IMR-90 (cell line): ENCODE results near the gene PACSIN2. TPM values are rescaled to one million over a fixed set of nuclear protein-coding genes. Genes with fewer than 3 reads are reported as not detected.

Experiments used
- ATAC-seq: fragments of 200-7000 bp; cut with Tn5 transposase; 2 replicates; pipeline ENCODE4 v1.9.1; 2020; ENCODE audit warnings: low read depth, mild to moderate bottlenecking, moderate library complexity
- BruUV-seq: library from RNA; stranded (reverse); fragments of 400-500 nt; replicated peaks from 2 replicates; lab custom pipeline; 2021; lab: Mats Ljungman, UMichigan
- CTCF ChIA-PET: fragments of 300-600 bp; formaldehyde crosslinking; extraction: SDS; loops from one replicate; lab custom pipeline; 2021; ENCODE audit warnings: antibody characterized with exemption; lab: Yijun Ruan, JAX
- POLR2A ChIA-PET: fragments of 300-600 bp; sonication (Branson Sonifier 250); formaldehyde crosslinking; loops from one replicate; lab custom pipeline; 2022; ENCODE audit warnings: antibody characterized with exemption; ENCODE audit not compliant: unreplicated experiment; lab: Charles Lee
- DNase-seq: peaks from one replicate; pipeline ENCODE4 v3.0.0; 2013
- H2AFZ ChIP-seq: replicated peaks from 2 replicates; pipeline ENCODE3; 2013; ENCODE audit warnings: low read length, mild to moderate bottlenecking; ENCODE audit not compliant: poor library complexity
- H2AK5ac ChIP-seq: 2 replicates; pipeline ENCODE4 v1.6.1; 2013; ENCODE audit warnings: low read depth, low read length, inconsistent platforms
- H2AK9ac ChIP-seq: replicated peaks from 2 replicates; pipeline ENCODE3; 2013; ENCODE audit warnings: mild to moderate bottlenecking, low read depth, low read length, moderate library complexity; ENCODE audit not compliant: poor library complexity
- H2BK120ac ChIP-seq: 2 replicates; pipeline ENCODE4 v1.6.1; 2013; ENCODE audit warnings: low read depth, low read length, inconsistent platforms
- H2BK15ac ChIP-seq: 3 replicates; pipeline ENCODE4 v1.6.1; 2013; ENCODE audit warnings: low read depth, low read length, inconsistent platforms
- H2BK20ac ChIP-seq: 2 replicates; pipeline ENCODE4 v1.6.1; 2013; ENCODE audit warnings: low read depth, mild to moderate bottlenecking, inconsistent platforms, low read length, moderate library complexity
- H2BK5ac ChIP-seq: 2 replicates; pipeline ENCODE4 v1.6.1; 2013; ENCODE audit warnings: mild to moderate bottlenecking, low read depth, low read length, inconsistent platforms; ENCODE audit not compliant: poor library complexity, severe bottlenecking
- H3K14ac ChIP-seq: replicated peaks from 2 replicates; pipeline ENCODE4 v1.6.1; 2013; ENCODE audit warnings: low read depth, low read length, inconsistent platforms
- H3K18ac ChIP-seq: 2 replicates; pipeline ENCODE4 v1.6.1; 2013; ENCODE audit warnings: low read depth, low read length, control low read depth
- H3K23ac ChIP-seq: 2 replicates; pipeline ENCODE4 v1.6.1; 2013; ENCODE audit warnings: low read depth, low read length, inconsistent platforms
- H3K27ac ChIP-seq: 2 replicates; pipeline ENCODE4 v1.5.1; 2013; ENCODE audit warnings: mild to moderate bottlenecking, control low read depth, low read length; ENCODE audit not compliant: insufficient read depth
- H3K27me3 ChIP-seq: 2 replicates; pipeline ENCODE4 v1.6.1; 2013; ENCODE audit warnings: low read length; ENCODE audit not compliant: control insufficient read depth, insufficient read depth
- H3K36me3 ChIP-seq: 2 replicates; pipeline ENCODE4 v1.6.1; 2013; ENCODE audit warnings: low read length, mixed read lengths; ENCODE audit not compliant: control insufficient read depth, insufficient read depth
- H3K4ac ChIP-seq: 2 replicates; pipeline ENCODE4 v1.6.1; 2013; ENCODE audit warnings: low read depth, low read length, inconsistent platforms
- H3K4me1 ChIP-seq: 2 replicates; pipeline ENCODE4 v1.6.1; 2013; ENCODE audit warnings: low read length, mixed read lengths; ENCODE audit not compliant: control insufficient read depth, insufficient read depth
- H3K4me2 ChIP-seq: 2 replicates; pipeline ENCODE4 v1.6.1; 2013; ENCODE audit warnings: low read depth, mild to moderate bottlenecking, control low read depth, low read length, moderate library complexity
- H3K4me3 ChIP-seq: 2 replicates; pipeline ENCODE4 v1.5.1; 2013; ENCODE audit warnings: low read depth, mild to moderate bottlenecking, control low read depth, low read length, moderate library complexity; ENCODE audit not compliant: insufficient read depth
- H3K56ac ChIP-seq: 2 replicates; pipeline ENCODE4 v1.6.1; 2013; ENCODE audit warnings: low read length, inconsistent platforms; ENCODE audit not compliant: insufficient read depth; ENCODE audit errors: extremely low read depth
- H3K79me1 ChIP-seq, 2 experiments: 2 replicates each; pipeline ENCODE4 v1.6.1; 2013; ENCODE audit warnings: low read length in 2 of 2, inconsistent platforms in 1 of 2, low read depth in 1 of 2
- H3K9ac ChIP-seq: 2 replicates; pipeline ENCODE4 v1.6.1; 2013; ENCODE audit warnings: low read depth, low read length, control low read depth
- H3K9me1 ChIP-seq: 2 replicates; pipeline ENCODE4 v1.6.1; 2013; ENCODE audit warnings: low read length, inconsistent platforms; ENCODE audit not compliant: insufficient read depth
- H3K9me3 ChIP-seq: 2 replicates; pipeline ENCODE4 v1.6.1; 2013; ENCODE audit warnings: low read length; ENCODE audit not compliant: control insufficient read depth, insufficient read depth
- H4K20me1 ChIP-seq: 2 replicates; pipeline ENCODE4 v1.6.1; 2013; ENCODE audit warnings: low read length, inconsistent platforms; ENCODE audit not compliant: insufficient read depth
- H4K5ac ChIP-seq: 2 replicates; pipeline ENCODE4 v1.6.1; 2013; ENCODE audit warnings: mild to moderate bottlenecking, low read depth, low read length, control low read depth
- H4K8ac ChIP-seq, 2 experiments: 2 replicates each; pipeline ENCODE4 v1.6.1; 2013; ENCODE audit warnings: low read depth in 2 of 2, low read length in 2 of 2, control low read depth in 1 of 2, inconsistent platforms in 1 of 2
- H4K91ac ChIP-seq: 2 replicates; pipeline ENCODE4 v1.6.1; 2013; ENCODE audit warnings: low read depth, low read length, inconsistent platforms; ENCODE audit not compliant: insufficient read depth
- BHLHE40 ChIP-seq: fragments of 150-350 bp; IDR thresholded peaks from 2 replicates; pipeline ENCODE4 v1.6.1; 2016; ENCODE audit warnings: mild to moderate bottlenecking, low read depth, low read length
- CHD1 ChIP-seq: IDR thresholded peaks from 2 replicates; pipeline ENCODE4 v1.6.1; 2012; ENCODE audit warnings: low read depth, low read length, improper control_type of control experiment
- CTCF ChIP-seq: conservative IDR thresholded peaks from 2 replicates; pipeline ENCODE4 v1.5.1; 2012; ENCODE audit warnings: mild to moderate bottlenecking, low read depth, low read length, improper control_type of control experiment
- ELK1 ChIP-seq: fragments of 150-350 bp; IDR thresholded peaks from 2 replicates; pipeline ENCODE4 v1.6.1; 2016; ENCODE audit warnings: low read depth, mild to moderate bottlenecking, low read length, moderate library complexity, borderline replicate concordance
- FOS ChIP-seq: fragments of 150-350 bp; IDR thresholded peaks from 2 replicates; pipeline ENCODE4 v1.6.1; 2016; ENCODE audit warnings: low read depth, low read length
- MXI1 ChIP-seq: IDR thresholded peaks from 2 replicates; pipeline ENCODE4 v1.6.1; 2012; ENCODE audit warnings: low read depth, mild to moderate bottlenecking, low read length, moderate library complexity, borderline replicate concordance
- NFE2L2 ChIP-seq: fragments of 150-350 bp; IDR thresholded peaks from 2 replicates; pipeline ENCODE4 v1.6.1; 2016; ENCODE audit warnings: low read depth, mild to moderate bottlenecking, low read length
- POLR2A ChIP-seq: IDR thresholded peaks from 2 replicates; pipeline ENCODE4 v1.6.1; 2012; ENCODE audit warnings: mild to moderate bottlenecking, low read depth, low read length
- RCOR1 ChIP-seq: IDR thresholded peaks from 2 replicates; pipeline ENCODE4 v1.6.1; 2012; ENCODE audit warnings: mild to moderate bottlenecking, low read length, improper control_type of control experiment; ENCODE audit not compliant: insufficient replicate concordance
- RFX5 ChIP-seq: IDR thresholded peaks from 2 replicates; pipeline ENCODE4 v1.8.0; 2012; ENCODE audit warnings: low read depth, mild to moderate bottlenecking, low read length, moderate library complexity
- USF2 ChIP-seq: fragments of 150-350 bp; IDR thresholded peaks from 2 replicates; pipeline ENCODE4 v1.6.1; 2017; ENCODE audit warnings: mild to moderate bottlenecking, antibody characterized with exemption, low read length, low read depth
- WGBS, 2 experiments: methylation state at CpG; one replicate each; pipeline versions ENCODE4 v1.1.5 to v1.1.7; 2013; ENCODE audit warnings: missing lambda C conversion rate in 2 of 2; ENCODE audit not compliant: insufficient read length in 1 of 2; ENCODE audit errors: extremely low coverage in 2 of 2; 5-methylcytosine and 5-hydroxymethylcytosine counted together
- dilution Hi-C: fragments of 300-500 bp; cut with HindIII; formaldehyde crosslinking; loops from one replicate; pipeline ENCODE4 v1.14.3; 2018; ENCODE audit warnings: low sequenced_read_pairs; ENCODE audit not compliant: unreplicated experiment
- in situ Hi-C: fragments of 300-500 bp; cut with MboI; formaldehyde crosslinking; loops from 3 replicates; pipeline ENCODE4 v1.14.3; 2019; ENCODE audit warnings: low sequenced_read_pairs, inconsistent platforms, mixed read lengths
- intact Hi-C: fragments of 100-400 bp; cut with micrococcal nuclease; formaldehyde crosslinking; loops from 2 replicates; pipeline ENCODE4 v1.10.0; 2022
- polyA plus RNA-seq, 3 experiments: library from polyadenylated mRNA; depleted of rRNA; stranded (reverse); fragments of >200 nt; gene quantifications; 2 replicates each; pipeline ENCODE4 v1.2.3, GENCODE V29; 2012; ENCODE audit warnings: low replicate concordance in 1 of 3
- total RNA-seq: library from RNA; depleted of rRNA; stranded (reverse); fragments of >200 nt; gene quantifications from 2 replicates; pipeline ENCODE4 v1.2.3, GENCODE V29; 2012

PACSIN2 gene
- total and polyA plus RNA-seq, 2 of the 4 experiments (the other 2 are of a cell fraction): 85.0 to 118 TPM

- no TSS peak for BruUV-seq
- Histone ChIP-seq H3K9ac (no peak overlapping the region), H2BK120ac (no peak overlapping the region), H4K20me1 (peaks cover 23% of the 10 kb centered on the region), H2AK9ac (no peak overlapping the region), H3K36me3 (peaks cover 38% of the 10 kb centered on the region), H3K79me1 (peaks cover 40 to 67% of the 10 kb centered on the region in 2 experiments), H2BK5ac (no peak overlapping the region), H2BK20ac (no peak overlapping the region), H4K8ac (no peak overlapping the region), H3K4me1 (peaks cover 2% of the 10 kb centered on the region; the same call in 1 of the 2 replicates), H3K9me1 (peaks cover 12% of the 10 kb centered on the region), H3K18ac (no peak overlapping the region), H4K5ac (no peak overlapping the region), H3K56ac (no peak overlapping the region), H3K9me3 (no peaks in the 10 kb centered on the region), H3K23ac (no peak overlapping the region), H3K27ac (no peak overlapping the region), H3K4me3 (no peak overlapping the region), H3K4me2 (no peak overlapping the region), H2AK5ac (no peak overlapping the region), H4K91ac (no peak overlapping the region), H2BK15ac (no peak overlapping the region), H3K27me3 (no peaks in the 10 kb centered on the region), H3K14ac (no peak overlapping the region), H2AFZ (no peak overlapping the region), H3K4ac (no peak overlapping the region)
- POLR2A ChIA-PET: no interaction called here
- dilution Hi-C loops: no loop called here
- TF ChIP-seq CTCF: no peak
- TF ChIP-seq POLR2A: no peak
- no peak for TF ChIP-seq USF2
- no peak for TF ChIP-seq RFX5
- no peak for TF ChIP-seq CHD1
- TF ChIP-seq FOS: no peak
- TF ChIP-seq MXI1: no peak
- TF ChIP-seq NFE2L2: no peak
- TF ChIP-seq RCOR1: no peak
- no peak for TF ChIP-seq ELK1
- TF ChIP-seq BHLHE40: no peak
- DNase-seq (no peak), ATAC-seq (no peak)
- no CpG with 5 or more reads among the region's 4 CpGs for WGBS, 2 experiments
- CTCF ChIA-PET: no interaction called here
- intact Hi-C loops: no loop called here
- in situ Hi-C loops: no loop called here
Observed at GRCh38 chr22:42837556-42837955, 177.4 kb downstream of the PACSIN2 start.
